Measurements from ENCODE around the gene DIPK1B.

The DIPK1B gene

DNA sequence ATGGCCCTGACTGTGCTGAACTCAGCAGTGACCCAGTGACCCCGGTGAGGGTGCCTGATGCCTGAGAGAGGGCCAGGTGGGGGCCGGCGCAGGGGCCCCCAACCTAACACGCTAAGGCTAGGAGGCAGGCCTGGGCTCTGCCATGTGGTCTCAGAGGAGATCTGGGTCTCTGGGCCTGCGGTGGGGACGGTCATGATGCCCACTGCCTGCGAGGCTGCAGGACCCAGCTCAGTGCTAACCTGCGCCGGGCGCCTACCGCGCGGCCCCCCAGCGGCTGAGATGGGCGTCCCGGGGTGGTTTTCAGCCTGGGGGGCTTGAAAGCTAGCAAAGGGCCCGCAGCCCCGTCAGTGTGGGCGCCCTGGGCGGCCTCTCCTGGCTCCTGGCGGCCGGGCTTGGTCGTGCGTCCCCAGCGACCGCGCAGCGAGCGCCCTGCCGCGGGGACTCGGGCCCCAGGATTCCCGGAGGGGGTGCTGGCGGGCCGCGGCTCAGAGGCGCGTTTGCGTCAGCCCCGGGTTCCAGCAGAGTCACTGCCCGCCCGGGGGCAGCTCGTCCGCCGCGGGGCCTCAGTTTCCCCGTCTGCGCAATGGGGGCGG, 47.2 kb upstream of the DIPK1B start:
- Histone ChIP-seq H4K20me1 (ENCODE audit: control insufficient read depth, insufficient read depth, low read depth, low read length) (no peaks in the 10 kb centered on the region), H3K36me3 (ENCODE audit: control insufficient read depth, low read length) (no peaks in the 10 kb centered on the region), H3K27ac (ENCODE audit: low read depth, low read length) (no peak overlapping the region), H3K4me2 (ENCODE audit: low read length) (no peak overlapping the region), H3K4me3 (ENCODE audit: low read length) (no peak overlapping the region), H3K9me3 (ENCODE audit: control insufficient read depth, insufficient read depth, low read length) (no peaks in the 10 kb centered on the region), H3K79me2 (ENCODE audit: control insufficient read depth, low read length) (no peaks in the 10 kb centered on the region), H3K27me3 (ENCODE audit: control insufficient read depth, low read length) (peaks cover 65% of the 10 kb centered on the region), H3K4me1 (ENCODE audit: control insufficient read depth, low read length) (peaks cover 9% of the 10 kb centered on the region), H3K9me2 (replicated peaks; ENCODE audit: control insufficient read depth, low read length) (no peaks in the 10 kb centered on the region), H3F3A (ENCODE audit: control insufficient read depth, insufficient read depth) (no peaks in the 10 kb centered on the region)
- TF ChIP-seq EZH2phosphoT487 (IDR thresholded peaks at IDR 0.05; ENCODE audit: borderline replicate concordance, low read length) (no peak), CTCF (IDR thresholded peaks at IDR 0.05; ENCODE audit: low read depth, low read length, poor library complexity, severe bottlenecking) (no peak)

DNA sequence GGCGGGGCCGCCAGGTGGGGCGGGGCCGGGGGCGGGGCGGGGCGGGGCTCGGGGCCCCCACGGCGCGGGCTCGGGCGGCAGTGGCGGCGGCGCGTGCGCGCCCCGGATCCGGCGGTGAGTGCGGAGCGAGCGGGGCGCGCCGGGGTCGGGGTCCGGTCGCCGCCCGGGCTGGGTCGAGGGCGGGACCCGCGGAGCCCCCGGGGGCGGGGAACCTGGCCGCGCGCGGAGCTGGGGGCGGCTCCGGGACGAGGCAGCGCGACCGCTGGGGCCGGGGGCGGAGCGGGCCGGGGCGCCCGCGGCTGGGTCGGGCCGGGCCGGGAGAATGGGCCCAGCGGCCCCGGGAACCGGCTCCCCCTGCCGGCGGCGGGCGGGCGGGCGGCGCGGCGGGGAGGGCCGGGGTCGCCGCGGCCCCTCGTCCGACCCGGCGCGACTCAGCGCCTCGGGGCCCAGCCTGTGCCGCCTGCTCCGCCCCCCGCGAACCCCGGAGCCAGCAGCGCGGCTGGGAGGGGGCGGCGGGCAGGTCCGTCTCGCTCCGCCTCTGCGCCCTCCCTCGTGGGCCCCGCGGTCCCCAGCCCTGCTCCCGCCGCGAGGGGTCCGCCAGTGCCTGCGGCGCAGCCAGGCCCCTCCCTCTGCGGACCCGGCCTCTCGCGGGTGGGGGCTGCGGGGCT, 46.5 kb upstream of the DIPK1B start:
- H3K4me2 ChIP-seq (ENCODE audit: low read length) = peak overlapping the region; percentile 16; the same call in 1 of the 2 replicates
- no peaks in the 10 kb centered on the region for H3F3A ChIP-seq (ENCODE audit: control insufficient read depth, insufficient read depth)
- no peak overlapping the region for H3K27ac ChIP-seq (ENCODE audit: low read depth, low read length)
- no peaks in the 10 kb centered on the region for H3K9me3 ChIP-seq (ENCODE audit: control insufficient read depth, insufficient read depth, low read length)
- H3K9me2 ChIP-seq (replicated peaks; ENCODE audit: control insufficient read depth, low read length) = no peaks in the 10 kb centered on the region
- no peaks in the 10 kb centered on the region for H3K36me3 ChIP-seq (ENCODE audit: control insufficient read depth, low read length)
- no peaks in the 10 kb centered on the region for H4K20me1 ChIP-seq (ENCODE audit: control insufficient read depth, insufficient read depth, low read depth, low read length)
- no peak overlapping the region for H3K4me3 ChIP-seq (ENCODE audit: low read length)
- TF ChIP-seq CTCF (IDR thresholded peaks at IDR 0.05; ENCODE audit: low read depth, low read length, poor library complexity, severe bottlenecking) (no peak), EZH2phosphoT487 (IDR thresholded peaks at IDR 0.05; ENCODE audit: borderline replicate concordance, low read length) (no peak)
- H3K79me2 ChIP-seq (ENCODE audit: control insufficient read depth, low read length) = no peaks in the 10 kb centered on the region
- H3K27me3 ChIP-seq (ENCODE audit: control insufficient read depth, low read length) = peaks cover 66% of the 10 kb centered on the region
- H3K4me1 ChIP-seq (ENCODE audit: control insufficient read depth, low read length) = peaks cover 9% of the 10 kb centered on the region

- Histone ChIP-seq H3K4me1 (ENCODE audit: control insufficient read depth, low read length) (peaks cover 9% of the 10 kb centered on the region), H3K9me3 (ENCODE audit: control insufficient read depth, insufficient read depth, low read length) (no peaks in the 10 kb centered on the region), H3K27me3 (ENCODE audit: control insufficient read depth, low read length) (peaks cover 61% of the 10 kb centered on the region), H3K9me2 (replicated peaks; ENCODE audit: control insufficient read depth, low read length) (no peaks in the 10 kb centered on the region), H3K36me3 (ENCODE audit: control insufficient read depth, low read length) (no peaks in the 10 kb centered on the region), H4K20me1 (ENCODE audit: control insufficient read depth, insufficient read depth, low read depth, low read length) (no peaks in the 10 kb centered on the region), H3K79me2 (ENCODE audit: control insufficient read depth, low read length) (no peaks in the 10 kb centered on the region), H3F3A (ENCODE audit: control insufficient read depth, insufficient read depth) (no peaks in the 10 kb centered on the region), H3K4me2 (ENCODE audit: low read length) (peak overlapping the region; percentile 16; the same call in 1 of the 2 replicates), H3K4me3 (ENCODE audit: low read length) (no peak overlapping the region), H3K27ac (ENCODE audit: low read depth, low read length) (no peak overlapping the region)
- TF ChIP-seq CTCF (IDR thresholded peaks at IDR 0.05; ENCODE audit: low read depth, low read length, poor library complexity, severe bottlenecking) = no peak
- no peak for TF ChIP-seq EZH2phosphoT487 (IDR thresholded peaks at IDR 0.05; ENCODE audit: borderline replicate concordance, low read length)
Measured at GRCh38 chr9:136666372-136667213, 45.8 kb upstream of the DIPK1B start.
